Duodenal mucosa (tissue), 2 donors: ENCODE data around the gene HDAC9.

Experiments
- H3K27ac ChIP-seq: one replicate; pipeline ENCODE4 v1.7.0; 2013; ENCODE audit warnings: low read depth, low read length
- H3K27me3 ChIP-seq, 2 donors: one replicate each; pipeline ENCODE4 v1.7.0; 2013; ENCODE audit warnings: low read length in 2 of 2, control low read depth in 1 of 2; ENCODE audit not compliant: insufficient read depth in 2 of 2, control insufficient read depth in 1 of 2
- H3K36me3 ChIP-seq, 2 donors: one replicate each; pipeline ENCODE4 v1.7.0; 2013; ENCODE audit warnings: low read length in 2 of 2, control low read depth in 1 of 2; ENCODE audit not compliant: insufficient read depth in 2 of 2, control insufficient read depth in 1 of 2
- H3K4me1 ChIP-seq, 2 donors: one replicate each; pipeline ENCODE4 v1.7.0; 2013; ENCODE audit warnings: low read length in 2 of 2, control low read depth in 1 of 2; ENCODE audit not compliant: insufficient read depth in 2 of 2, control insufficient read depth in 1 of 2
- H3K4me3 ChIP-seq, 2 donors: one replicate each; pipeline ENCODE4 v1.7.0; 2013; ENCODE audit warnings: low read length in 2 of 2, low read depth in 1 of 2
- H3K9ac ChIP-seq, 2 donors: one replicate each; pipeline ENCODE4 v1.7.0; 2013; ENCODE audit warnings: low read length in 2 of 2, low read depth in 1 of 2
- H3K9me3 ChIP-seq, 2 donors: one replicate each; pipeline ENCODE4 v1.7.0; 2013; ENCODE audit warnings: low read length in 2 of 2, control low read depth in 1 of 2; ENCODE audit not compliant: control insufficient read depth in 1 of 2

Gene HDAC9

GRCh38 chr7:18906901-18907300 is 411.4 kb downstream of the HDAC9 start:
- Histone ChIP-seq H3K4me3 (no peak overlapping the region), H3K27me3 (no peaks in the 10 kb centered on the region), H3K27ac (no peak overlapping the region), H3K4me1 (no peaks in the 10 kb centered on the region), H3K9me3 (peaks cover 0 to 7% of the 10 kb centered on the region in 2 donors), H3K9ac (no peak overlapping the region), H3K36me3 (no peaks in the 10 kb centered on the region)

- Histone ChIP-seq H3K9me3 (peaks cover 0 to 7% of the 10 kb centered on the region in 2 donors), H3K4me3 (no peak overlapping the region), H3K36me3 (no peaks in the 10 kb centered on the region), H3K27me3 (no peaks in the 10 kb centered on the region), H3K27ac (no peak overlapping the region), H3K9ac (no peak overlapping the region), H3K4me1 (no peaks in the 10 kb centered on the region)
Observed at GRCh38 chr7:18913106-18913505, 417.6 kb downstream of the HDAC9 start.

GRCh38 chr7:18916826-18917225 is 421.3 kb downstream of the HDAC9 start:
- Histone ChIP-seq H3K36me3 (no peaks in the 10 kb centered on the region), H3K9me3 (no peaks in the 10 kb centered on the region), H3K4me3 (no peak overlapping the region), H3K27me3 (no peaks in the 10 kb centered on the region), H3K27ac (no peak overlapping the region), H3K4me1 (no peaks in the 10 kb centered on the region), H3K9ac (no peak overlapping the region)

GRCh38 chr7:18927134-18927533 is 431.6 kb downstream of the HDAC9 start:
- Histone ChIP-seq H3K9ac (no peak overlapping the region), H3K9me3 (peaks cover 3 to 4% of the 10 kb centered on the region in 2 donors), H3K4me3 (no peak overlapping the region), H3K27me3 (no peaks in the 10 kb centered on the region), H3K36me3 (no peaks in the 10 kb centered on the region), H3K4me1 (no peaks in the 10 kb centered on the region), H3K27ac (no peak overlapping the region)

- no peak overlapping the region for H3K4me3 ChIP-seq
- no peak overlapping the region for H3K27ac ChIP-seq
- H3K4me1 ChIP-seq: no peaks in the 10 kb centered on the region
- H3K9me3 ChIP-seq: peaks cover 0 to 8% of the 10 kb centered on the region in 2 donors
- H3K36me3 ChIP-seq: no peaks in the 10 kb centered on the region
- no peak overlapping the region for H3K9ac ChIP-seq
- no peaks in the 10 kb centered on the region for H3K27me3 ChIP-seq
Observed at GRCh38 chr7:18936265-18936664, 440.7 kb downstream of the HDAC9 start.

GRCh38 chr7:18939771-18940592 is 444.4 kb downstream of the HDAC9 start:
- no peaks in the 10 kb centered on the region for H3K27me3 ChIP-seq
- no peaks in the 10 kb centered on the region for H3K4me1 ChIP-seq
- no peaks in the 10 kb centered on the region for H3K36me3 ChIP-seq
- peaks cover 3 to 9% of the 10 kb centered on the region in 2 donors for H3K9me3 ChIP-seq
- no peak overlapping the region for H3K4me3 ChIP-seq
- no peak overlapping the region for H3K9ac ChIP-seq
- no peak overlapping the region for H3K27ac ChIP-seq

GRCh38 chr7:18940593-18941134 is 445.1 kb downstream of the HDAC9 start:
- H3K9ac ChIP-seq: no peak overlapping the region
- H3K27me3 ChIP-seq: no peaks in the 10 kb centered on the region
- H3K27ac ChIP-seq: no peak overlapping the region
- peaks cover 3 to 9% of the 10 kb centered on the region in 2 donors for H3K9me3 ChIP-seq
- H3K4me1 ChIP-seq: no peaks in the 10 kb centered on the region
- no peak overlapping the region for H3K4me3 ChIP-seq
- no peaks in the 10 kb centered on the region for H3K36me3 ChIP-seq

- Histone ChIP-seq H3K27me3 (no peaks in the 10 kb centered on the region), H3K36me3 (no peaks in the 10 kb centered on the region), H3K9me3 (peaks cover 3 to 7% of the 10 kb centered on the region in 2 donors), H3K4me1 (no peaks in the 10 kb centered on the region), H3K4me3 (no peak overlapping the region), H3K27ac (no peak overlapping the region), H3K9ac (no peak overlapping the region)
Observed at GRCh38 chr7:18941207-18941606, 445.7 kb downstream of the HDAC9 start.

- H3K9me3 ChIP-seq: peaks cover 0 to 2% of the 10 kb centered on the region in 2 donors
- no peak overlapping the region for H3K9ac ChIP-seq
- no peaks in the 10 kb centered on the region for H3K27me3 ChIP-seq
- no peaks in the 10 kb centered on the region for H3K4me1 ChIP-seq
- H3K27ac ChIP-seq: no peak overlapping the region
- H3K36me3 ChIP-seq: no peaks in the 10 kb centered on the region
- no peak overlapping the region for H3K4me3 ChIP-seq
Observed at GRCh38 chr7:18948521-18948920, 453.0 kb downstream of the HDAC9 start.

GRCh38 chr7:18952846-18953245 is 457.3 kb downstream of the HDAC9 start:
- Histone ChIP-seq H3K4me1 (no peaks in the 10 kb centered on the region), H3K4me3 (no peak overlapping the region), H3K27me3 (no peaks in the 10 kb centered on the region), H3K27ac (no peak overlapping the region), H3K36me3 (no peaks in the 10 kb centered on the region), H3K9me3 (peaks cover 0 to 3% of the 10 kb centered on the region in 2 donors), H3K9ac (no peak overlapping the region)
